GM19372 (cell line): ENCODE data around the gene MOV10.
A peak's percentile ranks its signal among the peaks of the same experiment; 100 is the strongest.
"Not testable (repeated sequence)": the region's sequence is repeated elsewhere in the genome, so short reads cannot be mapped to it uniquely, and the experiment has no call there.

Source experiments
- ATAC-seq: cut with Tn5 transposase; IDR thresholded peaks from one replicate; pipeline ENCODE4 v1.9.1; 2021; ENCODE audit warnings: mild to moderate bottlenecking, low read depth, moderate library complexity; ENCODE audit not compliant: unreplicated experiment

The MOV10 gene

GRCh38 chr1:112674440-112674985 is at the start of gene MOV10:
Gene MOV10, plus strand, starts transcription at chr1:112674659. Its CDS starts 254 bp downstream, at chr1:112674913.
- peak; percentile 57 for ATAC-seq

DNA sequence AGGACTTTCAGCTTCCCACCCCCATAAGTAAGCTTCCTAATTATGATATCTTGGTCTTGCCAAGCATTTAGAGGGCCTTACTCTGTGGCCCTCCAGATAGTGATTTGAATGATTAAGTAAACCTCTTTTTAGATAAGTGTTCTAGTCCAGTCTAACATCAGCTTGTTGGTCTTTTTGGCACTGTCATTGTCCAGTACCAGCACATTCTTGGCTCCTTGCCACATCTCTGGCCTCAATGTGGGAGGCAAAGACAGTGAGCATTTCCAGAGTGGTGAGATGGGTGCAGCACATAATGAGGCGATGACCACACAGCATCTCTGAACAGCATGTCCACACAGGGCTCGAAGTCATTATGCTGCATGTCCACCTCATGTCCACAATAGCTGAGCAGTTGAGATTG is 48.8 kb upstream of the MOV10 start:
- ATAC-seq: no peak

DNA sequence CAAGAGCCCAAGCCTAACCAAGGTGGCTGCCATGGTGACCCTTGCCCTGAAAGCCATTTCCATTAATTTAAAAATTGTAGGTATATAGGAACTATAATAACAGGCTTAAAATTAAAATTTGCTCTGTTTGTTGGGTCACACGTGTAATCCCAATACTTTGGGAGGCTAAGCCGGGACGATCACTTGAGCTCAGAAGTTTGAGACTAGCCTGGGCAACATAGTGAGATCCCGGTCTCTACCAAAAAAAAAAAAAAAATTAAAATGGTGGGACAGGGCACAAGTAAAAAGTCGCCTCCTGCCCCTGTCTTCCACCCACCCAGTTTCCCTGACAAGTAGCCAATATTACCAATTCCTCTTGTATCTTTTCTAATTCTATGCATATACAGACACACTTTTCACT is 48.3 kb upstream of the MOV10 start:
- ATAC-seq: no peak

DNA sequence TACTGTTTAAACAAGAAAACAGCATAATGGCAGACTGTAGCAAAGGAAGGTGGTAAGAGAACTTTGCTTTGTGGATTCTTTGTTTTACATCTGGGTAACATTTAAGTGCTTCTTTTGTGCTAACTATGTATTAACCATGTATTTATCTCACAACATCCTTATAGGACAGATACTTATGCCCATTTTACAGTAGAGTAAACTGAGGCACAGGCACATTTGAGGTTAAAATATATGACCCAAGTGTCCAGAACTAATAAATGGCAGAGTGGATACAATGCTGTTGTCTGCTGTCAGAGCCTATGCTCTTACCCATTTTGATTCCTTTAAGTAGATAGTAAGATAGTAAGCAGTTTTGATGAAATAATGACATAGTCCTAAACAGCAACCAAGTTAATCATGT is 47.6 kb upstream of the MOV10 start:
- no peak for ATAC-seq

DNA sequence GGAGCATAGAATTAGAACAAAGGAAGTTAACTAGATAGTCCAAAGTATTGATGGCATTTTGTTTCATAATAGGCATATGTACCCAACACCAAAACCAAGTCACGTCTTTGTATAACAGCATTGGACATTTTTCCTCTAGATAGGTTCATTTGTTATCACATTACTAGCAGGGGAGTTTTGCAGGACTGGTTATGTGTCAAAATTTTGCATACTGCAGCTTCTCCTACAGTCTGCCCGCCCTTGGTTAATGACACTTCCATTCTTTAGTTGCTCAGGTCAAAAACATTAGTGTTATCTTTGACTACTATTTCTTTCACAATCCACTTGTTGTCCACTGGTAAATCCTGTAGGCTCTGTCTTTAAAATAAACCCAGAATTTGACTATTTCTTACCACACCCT is 45.9 kb upstream of the MOV10 start:
- no peak for ATAC-seq

DNA sequence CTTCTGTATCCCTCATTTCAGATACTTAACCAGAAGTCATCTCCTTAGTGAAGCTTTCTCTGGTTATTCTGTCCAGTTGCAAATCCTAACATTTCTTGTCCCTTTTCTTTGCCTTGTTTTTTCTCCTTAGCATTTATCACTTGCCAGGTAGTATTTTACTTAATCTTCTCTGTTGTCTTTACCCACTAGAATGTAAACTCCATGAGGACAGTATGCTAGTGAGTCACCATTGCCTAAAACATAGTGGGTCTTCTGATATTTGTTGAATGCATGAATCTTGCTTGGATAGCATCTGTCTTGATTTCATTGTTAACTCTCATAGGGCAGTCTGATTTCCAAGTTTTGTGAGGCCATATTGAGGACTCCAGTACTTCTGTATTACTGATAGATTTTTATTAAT is 45.2 kb upstream of the MOV10 start:
- ATAC-seq: no peak

GRCh38 chr1:112633628-112634027 is 40.8 kb upstream of the MOV10 start:
- ATAC-seq: no peak

DNA sequence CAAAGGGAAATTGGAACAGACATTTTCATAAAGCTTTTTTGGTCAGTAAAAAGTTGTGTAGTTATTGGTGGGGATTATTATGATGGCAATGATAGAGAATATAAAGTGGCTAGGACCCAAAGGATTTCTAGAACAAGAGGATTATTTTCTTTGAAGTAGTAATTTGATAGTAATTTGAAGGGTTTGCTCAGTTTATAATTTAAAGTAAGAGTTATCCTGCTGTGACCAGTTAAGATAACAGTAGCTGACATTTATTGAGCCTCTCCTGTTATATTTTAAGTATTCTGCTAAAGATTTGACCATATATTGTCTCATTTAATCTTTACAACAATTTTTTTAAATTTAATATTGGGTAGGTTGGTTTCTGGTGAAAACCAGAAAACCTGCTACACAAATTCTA is 40.1 kb upstream of the MOV10 start:
- ATAC-seq: no peak

DNA sequence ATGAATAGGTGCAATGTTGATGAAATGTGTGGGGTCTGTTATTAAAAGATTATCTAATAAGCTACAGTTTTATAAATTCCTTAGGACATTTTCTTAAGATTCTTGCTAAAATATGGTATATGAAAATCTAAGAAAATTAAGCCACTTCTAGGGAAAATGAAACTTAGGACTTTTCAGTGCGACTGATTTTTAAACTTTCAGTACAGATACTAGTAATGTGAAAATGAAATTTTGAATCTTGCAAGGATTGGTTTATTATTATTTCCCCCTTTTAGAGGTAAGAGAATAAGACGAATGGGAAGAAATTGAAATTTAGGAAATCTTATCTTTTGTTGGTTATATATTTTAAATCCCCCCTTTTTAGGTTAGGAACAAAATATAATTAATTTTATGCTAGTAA is 38.4 kb upstream of the MOV10 start:
- ATAC-seq: no peak

- no peak for ATAC-seq
Measured at GRCh38 chr1:112636597-112637253, 37.7 kb upstream of the MOV10 start.

DNA sequence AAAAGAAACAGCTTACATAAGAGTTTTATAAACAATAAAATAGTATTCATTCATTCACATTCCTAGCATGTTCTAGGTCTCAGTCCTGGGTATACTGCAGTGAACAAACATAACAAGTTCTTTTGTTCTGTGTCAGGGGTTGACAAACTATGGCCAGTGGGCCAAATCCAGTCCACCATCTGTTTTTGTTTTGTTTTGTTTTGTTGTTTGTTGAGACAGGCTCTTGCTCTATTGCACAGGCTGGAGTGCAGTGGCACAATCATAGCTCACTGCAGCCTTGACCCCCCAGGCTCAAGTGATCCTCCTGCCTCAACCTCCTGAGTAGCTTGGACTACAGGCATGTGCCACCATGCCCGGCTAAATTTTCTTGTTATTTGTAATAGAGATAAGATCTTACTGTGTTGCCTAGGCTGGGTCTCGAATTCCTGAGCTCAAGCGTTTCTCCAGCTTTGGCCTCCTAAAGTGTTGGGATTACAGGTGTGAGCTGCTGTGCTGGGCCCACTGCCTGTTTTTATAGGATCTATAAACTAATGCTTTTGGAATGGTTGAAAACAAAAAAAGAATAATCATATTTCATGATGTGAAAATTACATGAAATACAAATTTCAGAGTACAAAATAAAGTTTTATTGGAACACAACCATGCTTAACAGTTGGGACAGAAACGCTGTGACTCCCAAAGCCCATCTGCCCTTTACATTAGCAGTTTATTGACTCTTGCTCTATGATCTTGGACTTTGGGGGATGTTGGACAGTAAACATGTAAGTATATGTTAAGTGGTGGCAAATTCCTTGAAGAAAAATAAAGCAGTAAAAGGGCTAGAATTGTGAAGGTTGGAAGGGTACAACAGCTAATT is 37.0 kb upstream of the MOV10 start:
- no peak for ATAC-seq

DNA sequence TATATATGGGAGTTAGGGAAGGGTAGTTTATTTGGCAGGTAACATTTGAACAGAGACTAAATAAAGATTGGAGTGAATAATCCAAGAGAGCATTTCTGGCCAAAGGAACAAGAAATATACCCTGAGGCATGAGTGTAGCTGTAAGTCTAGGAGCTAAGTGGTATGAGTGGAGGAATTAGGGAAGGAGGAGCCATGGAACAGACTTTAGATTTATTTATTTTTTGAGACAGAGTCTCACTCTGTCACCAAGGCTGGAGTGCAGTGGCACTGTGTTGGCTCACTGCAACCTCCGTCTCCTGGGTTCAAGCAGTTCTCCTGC is 36.4 kb upstream of the MOV10 start:
- no peak for ATAC-seq

- not testable (repeated sequence) for ATAC-seq
Measured at GRCh38 chr1:112640437-112640836, 34.0 kb upstream of the MOV10 start.

- ATAC-seq: no peak
Measured at GRCh38 chr1:112643080-112643479, 31.4 kb upstream of the MOV10 start.

- ATAC-seq: no peak
Measured at GRCh38 chr1:112646225-112646624, 28.2 kb upstream of the MOV10 start.

GRCh38 chr1:112651205-112651604 is 23.3 kb upstream of the MOV10 start:
- no peak for ATAC-seq

- ATAC-seq: no peak
Measured at GRCh38 chr1:112665857-112666256, 8.6 kb upstream of the MOV10 start.

DNA sequence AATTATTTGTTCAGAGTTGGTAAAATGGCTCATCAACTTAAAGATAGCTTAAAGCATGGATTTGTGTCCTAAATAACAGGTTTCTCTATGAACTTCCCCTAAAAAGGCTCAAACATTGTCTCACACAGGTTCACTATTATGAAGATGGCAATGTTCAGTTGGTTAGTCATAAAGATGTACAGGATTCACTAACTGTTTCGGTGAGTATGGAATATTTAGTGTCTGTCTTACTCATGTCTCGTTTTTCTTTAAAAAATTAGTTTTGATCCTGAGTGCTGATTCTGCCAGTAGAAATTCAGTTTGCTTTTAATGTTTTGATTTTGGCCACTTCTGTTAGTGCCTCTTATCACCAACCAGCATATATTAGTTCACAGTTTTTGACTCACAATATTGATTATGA is 7.5 kb upstream of the MOV10 start:
- ATAC-seq: no peak

- ATAC-seq: no peak
Measured at GRCh38 chr1:112672009-112672408, 2.5 kb upstream of the MOV10 start.

DNA sequence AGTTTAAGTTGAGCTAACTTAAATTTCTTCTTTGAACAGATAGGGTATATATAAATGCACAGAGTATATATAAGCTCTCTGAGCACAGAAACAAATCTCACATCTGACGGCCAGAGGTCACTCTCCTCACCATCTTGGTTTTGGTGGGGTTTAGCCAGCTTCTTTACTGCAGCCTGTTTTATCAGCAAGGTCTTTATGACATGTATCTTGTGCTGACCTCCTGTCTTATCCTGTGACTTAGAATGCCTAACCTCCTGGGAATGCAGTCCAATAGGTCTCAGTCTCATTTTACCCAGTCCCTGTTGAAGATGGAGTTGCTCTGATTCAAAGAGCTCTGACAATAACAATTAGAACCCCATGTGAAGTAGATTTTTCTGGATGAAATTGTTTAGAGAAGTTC is 1.6 kb upstream of the MOV10 start:
- no peak for ATAC-seq

DNA sequence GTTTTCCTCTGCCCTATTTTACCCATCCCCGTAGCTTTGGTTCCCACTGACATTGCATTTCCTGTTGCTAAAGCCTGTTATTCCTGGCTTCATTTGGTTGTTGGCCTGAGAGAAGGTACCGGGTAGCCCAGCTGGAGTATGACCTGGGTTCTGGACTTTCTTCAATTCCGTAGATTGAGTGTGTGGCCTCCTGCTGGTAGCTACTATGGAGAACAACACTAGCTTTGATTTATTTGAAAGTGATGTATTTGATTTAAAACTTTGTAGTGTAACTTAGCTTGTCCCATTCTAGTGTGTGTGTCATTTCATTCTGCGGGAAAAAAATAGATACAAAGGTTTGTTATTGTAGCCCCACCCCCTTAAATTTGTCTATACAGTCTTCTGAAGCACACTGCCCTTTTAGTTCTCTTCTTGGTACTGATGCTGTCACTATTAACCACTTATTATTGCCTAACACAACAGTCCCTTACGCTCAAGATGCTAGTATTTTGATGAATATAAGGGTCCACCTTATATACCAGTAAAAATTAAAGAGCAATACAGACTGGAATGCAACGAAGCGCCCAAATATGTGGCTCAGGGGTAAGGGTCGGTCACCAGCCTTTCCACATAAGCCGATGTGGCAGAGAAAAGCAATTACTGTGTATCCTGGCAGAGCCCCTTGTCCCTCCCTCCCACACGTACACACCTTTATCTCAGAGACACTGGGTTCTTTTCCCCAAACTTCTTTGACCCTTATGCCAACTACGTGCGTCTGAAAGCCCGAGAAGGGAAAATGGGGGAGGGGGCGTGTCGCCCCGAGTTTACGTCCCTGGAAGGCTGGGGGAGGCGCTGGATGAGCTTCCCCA is 643 bp upstream of the MOV10 start:
- peak; percentile 9 for ATAC-seq
